ENCODE results near the gene ACTR6.

GRCh38 chr12:100199347-100200149 is 1.1 kb upstream of the ACTR6 start:
- TF ChIP-seq POLR2A (IDR thresholded peaks at IDR 0.05) (no peak), CTCF (IDR thresholded peaks at IDR 0.05) (peak in 1 of 4 experiments; percentile 7), EP300 (IDR thresholded peaks at IDR 0.05) (no peak)
